Endothelial cell of umbilical vein (primary cell): ENCODE measurements around the gene MRFAP1. TPM values are rescaled to one million over a fixed set of nuclear protein-coding genes. Genes with fewer than 3 reads are reported as not detected.

Source experiments
- BruUV-seq: library from RNA; stranded (reverse); fragments of 400-500 nt; replicated peaks from 2 replicates; lab custom pipeline; 2021; lab: Mats Ljungman, UMichigan
- CTCF ChIA-PET: fragments of 300-600, 350-600 bp; sonication (Branson Sonifier 250); formaldehyde crosslinking; loops from one replicate; lab custom pipeline; 2021; ENCODE audit warnings: antibody characterized with exemption, inconsistent platforms; lab: Charles Lee
- POLR2A ChIA-PET: fragments of 300-600, 350-600 bp; sonication (Branson Sonifier 250); formaldehyde crosslinking; loops from one replicate; lab custom pipeline; 2021; ENCODE audit warnings: antibody characterized with exemption, inconsistent platforms; lab: Charles Lee
- DNase-seq: peaks from one replicate; pipeline ENCODE4 v3.0.0-alpha.2; 2011; ENCODE audit warnings: low read depth, low spot score
- FAIRE-seq: peaks from 2 replicates; lab custom pipeline; 2011; peaks lifted over from hg19 to GRCh38; lab: Jason Lieb, UNC
- H2AFZ ChIP-seq: 2 replicates; pipeline ENCODE4 v1.6.0; 2012; ENCODE audit warnings: low read depth, low read length, control low read depth, inconsistent platforms
- H3K27ac ChIP-seq: 2 replicates; pipeline ENCODE4 v1.5.1; 2011; ENCODE audit warnings: low read depth, mild to moderate bottlenecking, control low read depth, low read length, moderate library complexity; ENCODE audit not compliant: insufficient read depth
- H3K27me3 ChIP-seq, 2 experiments: 2 replicates each; pipeline versions ENCODE4 v1.6.0 to v1.6.1; 2011; ENCODE audit warnings: low read length in 2 of 2, mixed read lengths in 1 of 2; ENCODE audit not compliant: control insufficient read depth in 2 of 2, insufficient read depth in 2 of 2
- H3K36me3 ChIP-seq, 2 experiments: 2 replicates in 1 of 2; 3 replicates in 1 of 2; pipeline ENCODE4 v1.5.1; 2011; ENCODE audit warnings: low read length in 2 of 2, mild to moderate bottlenecking in 1 of 2, moderate library complexity in 1 of 2; ENCODE audit not compliant: control insufficient read depth in 2 of 2, insufficient read depth in 2 of 2; ENCODE audit errors: extremely low read depth in 1 of 2
- H3K4me1 ChIP-seq: 3 replicates; pipeline ENCODE4 v1.5.1; 2011; ENCODE audit warnings: mild to moderate bottlenecking, low read length; ENCODE audit not compliant: control insufficient read depth, insufficient read depth; ENCODE audit errors: extremely low read depth
- H3K4me2 ChIP-seq: 2 replicates; pipeline ENCODE4 v1.6.1; 2011; ENCODE audit warnings: low read length, control low read depth, mixed read lengths; ENCODE audit not compliant: insufficient read depth
- H3K4me3 ChIP-seq, 3 experiments: fragments of 200-600 bp in 1 of 3; sonication (generic), shearing (Covaris generic) in 1 of 3; replicated peaks in 1 of 3; 2 replicates each; pipeline ENCODE4 v1.5.1; 2011 to 2016; ENCODE audit warnings: control low read depth in 3 of 3, low read length in 3 of 3, mild to moderate bottlenecking in 2 of 3, inconsistent platforms in 1 of 3, low read depth in 1 of 3, moderate library complexity in 1 of 3; ENCODE audit not compliant: insufficient read depth in 1 of 3
- H3K79me2 ChIP-seq: 2 replicates; pipeline ENCODE4 v1.6.0; 2012; ENCODE audit warnings: low read length, inconsistent platforms; ENCODE audit not compliant: control insufficient read depth, insufficient read depth
- H3K9ac ChIP-seq: replicated peaks from 2 replicates; pipeline ENCODE3; 2011; ENCODE audit warnings: low read length, control low read depth; ENCODE audit not compliant: insufficient read depth; ENCODE audit errors: extremely low read depth
- H3K9me1 ChIP-seq: replicated peaks from 3 replicates; pipeline ENCODE4 v1.6.0; 2011; ENCODE audit warnings: mild to moderate bottlenecking, low read length; ENCODE audit not compliant: control insufficient read depth, insufficient read depth; ENCODE audit errors: extremely low read depth
- H3K9me3 ChIP-seq: replicated peaks from 2 replicates; pipeline ENCODE4 v1.5.1; 2012; ENCODE audit warnings: low read length, inconsistent platforms; ENCODE audit not compliant: control insufficient read depth, insufficient read depth
- H4K20me1 ChIP-seq: replicated peaks from 2 replicates; pipeline ENCODE3; 2011; ENCODE audit warnings: mild to moderate bottlenecking, low read length; ENCODE audit not compliant: control insufficient read depth, insufficient read depth; ENCODE audit errors: extremely low read depth
- EZH2 ChIP-seq: IDR thresholded peaks from 2 replicates; pipeline ENCODE4 v1.6.1; 2012; ENCODE audit warnings: borderline replicate concordance, low read depth, mild to moderate bottlenecking, moderate library complexity, low read length, inconsistent platforms; ENCODE audit not compliant: severe bottlenecking
- FOS ChIP-seq: IDR thresholded peaks from 2 replicates; pipeline ENCODE4 v1.6.1; 2011; ENCODE audit warnings: mild to moderate bottlenecking, low read length, moderate library complexity, borderline replicate concordance; ENCODE audit not compliant: insufficient read depth
- GATA2 ChIP-seq: IDR thresholded peaks from 2 replicates; pipeline ENCODE4 v1.7.0; 2011; ENCODE audit warnings: low read depth, mild to moderate bottlenecking, moderate library complexity, mixed read lengths, low read length; ENCODE audit not compliant: insufficient read length, insufficient read depth
- MAX ChIP-seq: IDR thresholded peaks from 2 replicates; pipeline ENCODE4 v1.6.1; 2011; ENCODE audit not compliant: insufficient read depth, insufficient read length
- POLR2A ChIP-seq: IDR thresholded peaks from 2 replicates; pipeline ENCODE4 v1.6.1; 2012; ENCODE audit warnings: low read depth, mild to moderate bottlenecking, control low read depth, low read length
- dilution Hi-C: fragments of 300-500 bp; cut with MboI; formaldehyde crosslinking; loops from one replicate; pipeline ENCODE4 v1.15.0; 2019; ENCODE audit warnings: low sequenced_read_pairs; ENCODE audit not compliant: extremely low pct_ligation_motif_present
- intact Hi-C: fragments of 100-400 bp; cut with micrococcal nuclease; formaldehyde crosslinking; loops from one replicate; pipeline ENCODE4 v1.10.0; 2022
- polyA plus RNA-seq, 4 experiments: library from polyadenylated mRNA; depleted of rRNA in 3 of 4; stranded (reverse) in 3 of 4; unstranded in 1 of 4; fragments of >200 nt; gene quantifications; 2 replicates each; pipeline versions ENCODE4 v1.2.1 to v1.2.3, GENCODE V29; 2011 to 2012; ENCODE audit warnings: missing spikeins in 1 of 4
- total RNA-seq: library from RNA; stranded (reverse); gene quantifications from 2 replicates; pipeline ENCODE4 v1.2.3, GENCODE V29; 2021

The MRFAP1 gene
- total and polyA plus RNA-seq, 2 donors (not counting 3 experiments of a cell fraction or from before 2014, with no cell fraction given), result 170 to 317 TPM

DNA sequence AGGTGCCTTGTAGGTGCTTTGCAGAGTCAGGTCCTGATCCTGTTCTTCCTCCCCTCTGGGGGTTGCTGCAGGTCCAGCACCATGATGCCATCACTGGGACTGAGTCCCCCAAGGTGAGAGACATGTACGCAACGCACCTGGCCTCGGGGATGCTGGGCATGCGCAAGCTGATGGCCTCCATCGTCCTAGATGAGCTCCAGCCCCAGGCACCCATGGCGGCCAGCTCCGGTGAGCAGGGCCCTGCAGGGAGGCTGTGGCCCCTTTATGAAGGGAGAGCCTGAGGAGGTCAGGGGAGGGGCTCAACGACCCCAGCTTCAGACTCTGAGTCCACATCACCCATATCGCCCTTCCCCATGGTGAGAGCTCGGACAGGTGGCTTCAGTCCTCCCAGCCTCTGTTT, 42.4 kb upstream of the MRFAP1 start:
- intact Hi-C loops, result no loop called here
- H3K9me1 ChIP-seq, result no peaks in the 10 kb centered on the region
- H3K27me3 ChIP-seq, result no peaks in the 10 kb centered on the region
- no peaks in the 10 kb centered on the region for H3K4me1 ChIP-seq
- H3K9ac ChIP-seq, result no peak overlapping the region
- ChIA-PET POLR2A (no interaction called here), CTCF (no interaction called here)
- TF ChIP-seq FOS, result no peak
- H3K4me3 ChIP-seq, result no peak overlapping the region
- no peaks in the 10 kb centered on the region for H3K9me3 ChIP-seq
- no peaks in the 10 kb centered on the region for H3K79me2 ChIP-seq
- dilution Hi-C loops, result no loop called here
- H3K4me2 ChIP-seq, result no peak overlapping the region
- H4K20me1 ChIP-seq, result no peaks in the 10 kb centered on the region
- no peak overlapping the region for H2AFZ ChIP-seq
- BruUV-seq, result no TSS peak
- no peak for DNase-seq
- no peak for FAIRE-seq
- no peak overlapping the region for H3K27ac ChIP-seq
- H3K36me3 ChIP-seq, result peaks cover 0 to 5% of the 10 kb centered on the region in 2 experiments

DNA sequence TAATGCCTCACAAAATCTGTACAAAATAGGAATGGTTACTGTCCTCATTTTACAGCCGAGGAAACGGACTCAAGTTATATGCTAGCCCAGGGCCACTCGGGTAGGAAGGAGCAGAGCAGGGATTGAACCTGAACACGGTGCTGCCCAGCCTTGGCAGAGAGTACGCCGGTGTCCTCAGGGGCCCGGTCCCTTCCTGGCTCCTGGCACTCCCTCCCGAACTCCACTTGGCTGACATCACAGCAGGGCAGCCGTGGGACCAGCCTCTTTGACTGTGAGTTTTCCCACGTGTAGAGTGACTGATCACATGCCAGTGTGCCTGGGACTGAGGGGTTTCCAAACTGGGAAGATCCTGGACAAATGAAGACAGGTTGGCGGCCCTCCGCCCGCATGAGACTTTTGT, 41.8 kb upstream of the MRFAP1 start:
- dilution Hi-C loops, result no loop called here
- no peak for DNase-seq
- BruUV-seq, result no TSS peak
- H3K4me2 ChIP-seq, result no peak overlapping the region
- TF ChIP-seq GATA2 (no peak), POLR2A (no peak), FOS (no peak), EZH2 (no peak), MAX (no peak)
- H2AFZ ChIP-seq, result no peak overlapping the region
- H3K79me2 ChIP-seq, result no peaks in the 10 kb centered on the region
- H3K36me3 ChIP-seq, result peaks cover 0 to 5% of the 10 kb centered on the region in 2 experiments
- FAIRE-seq, result no peak
- H3K9me3 ChIP-seq, result no peaks in the 10 kb centered on the region
- H3K27ac ChIP-seq, result no peak overlapping the region
- no peaks in the 10 kb centered on the region for H4K20me1 ChIP-seq
- intact Hi-C loops, result no loop called here
- CTCF ChIA-PET, result no interaction called here
- no peaks in the 10 kb centered on the region for H3K27me3 ChIP-seq
- no peak overlapping the region for H3K4me3 ChIP-seq
- POLR2A ChIA-PET, result no interaction called here
- H3K4me1 ChIP-seq, result no peaks in the 10 kb centered on the region
- no peaks in the 10 kb centered on the region for H3K9me1 ChIP-seq
- no peak overlapping the region for H3K9ac ChIP-seq
